WI38 (cell line): ENCODE measurements around the gene DEK.

Experiments
- H3K4me3 ChIP-seq: 2 replicates; pipeline ENCODE4 v1.5.1; 2011; ENCODE audit warnings: low read depth, mild to moderate bottlenecking, control low read depth, low read length
- CTCF ChIP-seq: IDR thresholded peaks from 2 replicates; pipeline ENCODE4 v1.5.1; 2012; ENCODE audit warnings: low read depth, mild to moderate bottlenecking, control low read depth, low read length

DEK gene

GRCh38 chr6:18218233-18218632 lies 46.1 kb downstream of the DEK start:
- H3K4me3 ChIP-seq: no peak overlapping the region
- TF ChIP-seq CTCF: no peak

GRCh38 chr6:18216411-18216810 lies 47.9 kb downstream of the DEK start:
- H3K4me3 ChIP-seq: no peak overlapping the region
- TF ChIP-seq CTCF: no peak

GRCh38 chr6:18215436-18215835 lies 48.9 kb downstream of the DEK start:
- H3K4me3 ChIP-seq: no peak overlapping the region
- no peak for TF ChIP-seq CTCF

- no peak for TF ChIP-seq CTCF
- no peak overlapping the region for H3K4me3 ChIP-seq
Measured at GRCh38 chr6:18214003-18214402, 50.3 kb downstream of the DEK start.

- H3K4me3 ChIP-seq: no peak overlapping the region
- TF ChIP-seq CTCF: no peak
Measured at GRCh38 chr6:18213439-18213838, 50.9 kb downstream of the DEK start.

- no peak overlapping the region for H3K4me3 ChIP-seq
- no peak for TF ChIP-seq CTCF
Measured at GRCh38 chr6:18212231-18212630, 52.1 kb downstream of the DEK start.

GRCh38 chr6:18211338-18211737 lies 53.0 kb downstream of the DEK start:
- no peak for TF ChIP-seq CTCF
- H3K4me3 ChIP-seq: no peak overlapping the region
